H1 (cell line): Measurements from ENCODE around the gene CHRNA9. TPM values are rescaled to one million over a fixed set of nuclear protein-coding genes. Genes with fewer than 3 reads are reported as not detected.
A peak's percentile ranks its signal among the peaks of the same experiment; 100 is the strongest.

ENCODE experiments used
- CTCF ChIA-PET: fragments of 300-600 bp; sonication (Branson Sonifier 250); formaldehyde crosslinking; loops from one replicate; lab custom pipeline; 2021; ENCODE audit not compliant: partially characterized antibody; lab: Charles Lee
- POLR2A ChIA-PET: fragments of 300-600 bp; sonication (Branson Sonifier 250); formaldehyde crosslinking; loops from one replicate; lab custom pipeline; 2021; ENCODE audit warnings: inconsistent platforms; ENCODE audit not compliant: partially characterized antibody; lab: Charles Lee
- DNase-seq, 2 experiments: peaks; one replicate each; pipeline versions ENCODE4 v3.0.0 to v3.0.0-alpha.2; 2010 to 2022; ENCODE audit warnings: low spot score in 2 of 2, low read depth in 1 of 2, mixed read lengths in 1 of 2
- FAIRE-seq: peaks from 2 replicates; lab custom pipeline; 2011; peaks lifted over from hg19 to GRCh38; lab: Jason Lieb, UNC
- H2AFZ ChIP-seq: 2 replicates; pipeline ENCODE4 v1.8.1; 2012; ENCODE audit warnings: low read length, inconsistent platforms
- H2AK5ac ChIP-seq: 2 replicates; pipeline ENCODE4 v1.6.1; 2013; ENCODE audit warnings: low read depth, low read length
- H2BK120ac ChIP-seq: replicated peaks from 2 replicates; pipeline ENCODE3; 2013; ENCODE audit warnings: low read depth, low read length, inconsistent platforms
- H2BK12ac ChIP-seq: 2 replicates; pipeline ENCODE4 v1.6.1; 2013; ENCODE audit warnings: low read depth, low read length
- H2BK15ac ChIP-seq: 2 replicates; pipeline ENCODE4 v1.6.1; 2013; ENCODE audit warnings: low read length
- H2BK20ac ChIP-seq: 2 replicates; pipeline ENCODE4 v1.6.1; 2013; ENCODE audit warnings: low read length
- H2BK5ac ChIP-seq: 2 replicates; pipeline ENCODE4 v1.6.1; 2013; ENCODE audit warnings: low read depth, low read length
- H3K14ac ChIP-seq: 2 replicates; pipeline ENCODE4 v1.6.1; 2013; ENCODE audit warnings: inconsistent platforms; ENCODE audit not compliant: insufficient read length
- H3K18ac ChIP-seq: 2 replicates; pipeline ENCODE4 v1.6.1; 2013; ENCODE audit warnings: low read length; ENCODE audit errors: extremely low read depth
- H3K23ac ChIP-seq: 2 replicates; pipeline ENCODE4 v1.6.1; 2013; ENCODE audit warnings: inconsistent platforms; ENCODE audit not compliant: insufficient read length
- H3K23me2 ChIP-seq: 2 replicates; pipeline ENCODE4 v1.6.1; 2013; ENCODE audit warnings: low read depth, low read length
- H3K27ac ChIP-seq: 2 replicates; pipeline ENCODE4 v1.6.1; 2011; ENCODE audit warnings: low read depth, low read length, inconsistent platforms
- H3K27me3 ChIP-seq, 4 experiments: replicated peaks in 1 of 4; 1 replicate in 1 of 4; 2 replicates in 3 of 4; pipeline versions ENCODE4 v1.6.1 to v1.8.1; 2011 to 2013; ENCODE audit warnings: low read length in 3 of 4, mild to moderate bottlenecking in 3 of 4, inconsistent platforms in 2 of 4, mixed read lengths in 2 of 4, moderate library complexity in 1 of 4; ENCODE audit not compliant: control insufficient read depth in 3 of 4, insufficient read depth in 3 of 4; ENCODE audit errors: extremely low read depth in 1 of 4
- H3K36me3 ChIP-seq, 4 experiments: 2 replicates each; pipeline versions ENCODE4 v1.6.1 to v1.8.1; 2011 to 2013; ENCODE audit warnings: mild to moderate bottlenecking in 4 of 4, low read length in 3 of 4, moderate library complexity in 2 of 4, control low read depth in 1 of 4, inconsistent platforms in 1 of 4; ENCODE audit not compliant: insufficient read depth in 4 of 4, control insufficient read depth in 2 of 4
- H3K4ac ChIP-seq: replicated peaks from 2 replicates; pipeline ENCODE3; 2013; ENCODE audit warnings: low read length, low read depth, mixed read lengths, inconsistent platforms; ENCODE audit not compliant: insufficient read length
- H3K4me1 ChIP-seq, 4 experiments: replicated peaks in 1 of 4; 1 replicate in 1 of 4; 2 replicates in 3 of 4; pipeline versions ENCODE4 v1.6.1 to v1.8.1; 2011 to 2013; ENCODE audit warnings: low read length in 3 of 4, inconsistent platforms in 2 of 4, mixed read lengths in 1 of 4; ENCODE audit not compliant: insufficient read depth in 4 of 4, control insufficient read depth in 3 of 4
- H3K4me2 ChIP-seq, 2 experiments: 2 replicates each; pipeline versions ENCODE4 v1.6.1 to v1.8.1; 2011 to 2013; ENCODE audit warnings: low read depth in 2 of 2, low read length in 2 of 2, control low read depth in 1 of 2, inconsistent platforms in 1 of 2, mild to moderate bottlenecking in 1 of 2; ENCODE audit not compliant: insufficient read depth in 1 of 2
- H3K4me3 ChIP-seq, 4 experiments: fragments of 200-600, 300-600 bp in 1 of 4; sonication (generic), shearing (Covaris generic), sonication (Bioruptor Twin) in 1 of 4; 2 replicates each; pipeline versions ENCODE4 v1.5.1 to v1.8.1; 2011 to 2016; ENCODE audit warnings: low read length in 4 of 4, low read depth in 3 of 4, control low read depth in 2 of 4, inconsistent platforms in 2 of 4, mild to moderate bottlenecking in 2 of 4, mixed read lengths in 1 of 4, moderate library complexity in 1 of 4; ENCODE audit not compliant: insufficient read depth in 2 of 4; ENCODE audit errors: extremely low read depth in 1 of 4
- H3K56ac ChIP-seq: replicated peaks from 2 replicates; pipeline ENCODE3; 2013; ENCODE audit warnings: low read depth, mild to moderate bottlenecking, mixed read lengths, low read length, inconsistent platforms; ENCODE audit not compliant: insufficient read length
- H3K79me1 ChIP-seq: 2 replicates; pipeline ENCODE4 v1.6.1; 2013; ENCODE audit warnings: low read depth, low read length, control low read depth
- H3K79me2 ChIP-seq, 2 experiments: 2 replicates each; pipeline versions ENCODE4 v1.6.1 to v1.8.1; 2012 to 2013; ENCODE audit warnings: low read length in 2 of 2, mild to moderate bottlenecking in 2 of 2, inconsistent platforms in 1 of 2; ENCODE audit not compliant: insufficient read depth in 2 of 2, control insufficient read depth in 1 of 2
- H3K9ac ChIP-seq, 4 experiments: replicated peaks in 1 of 4; 1 replicate in 1 of 4; 2 replicates in 3 of 4; pipeline versions ENCODE4 v1.6.1 to v1.8.1; 2011 to 2013; ENCODE audit warnings: low read depth in 3 of 4, low read length in 3 of 4, control low read depth in 2 of 4, mild to moderate bottlenecking in 2 of 4, moderate library complexity in 2 of 4, inconsistent platforms in 1 of 4; ENCODE audit errors: extremely low read depth in 1 of 4
- H3K9me3 ChIP-seq, 2 experiments: 2 replicates each; pipeline versions ENCODE4 v1.6.1 to v1.8.1; 2012 to 2013; ENCODE audit warnings: mild to moderate bottlenecking in 2 of 2, moderate library complexity in 2 of 2, control low read depth in 1 of 2, inconsistent platforms in 1 of 2, low read depth in 1 of 2, low read length in 1 of 2, mixed read lengths in 1 of 2; ENCODE audit not compliant: insufficient read depth in 2 of 2
- H4K20me1 ChIP-seq, 2 experiments: replicated peaks in 1 of 2; 2 replicates each; pipeline versions ENCODE3 to v1.8.1; 2011 to 2013; ENCODE audit warnings: inconsistent platforms in 2 of 2, low read length in 2 of 2, mild to moderate bottlenecking in 1 of 2; ENCODE audit not compliant: insufficient read depth in 2 of 2, control insufficient read depth in 1 of 2
- H4K5ac ChIP-seq: 2 replicates; pipeline ENCODE4 v1.6.1; 2013; ENCODE audit warnings: low read length, low read depth, mixed read lengths, inconsistent platforms; ENCODE audit not compliant: insufficient read length
- H4K8ac ChIP-seq: 2 replicates; pipeline ENCODE4 v1.8.0; 2013; ENCODE audit warnings: mild to moderate bottlenecking, moderate library complexity, low read length, inconsistent platforms; ENCODE audit not compliant: insufficient read depth; ENCODE audit errors: extremely low read depth
- H4K91ac ChIP-seq: replicated peaks from 2 replicates; pipeline ENCODE3; 2013; ENCODE audit warnings: low read length, mixed read lengths, inconsistent platforms; ENCODE audit not compliant: insufficient read length
- WGBS, 2 experiments: shearing (Covaris generic) in 1 of 2; methylation state at CpG; one replicate each; pipeline versions ENCODE4 v1.1.6 to v1.1.7; 2013 to 2015; ENCODE audit warnings: low lambda C conversion rate in 2 of 2, mixed read lengths in 2 of 2, inconsistent platforms in 1 of 2, low coverage in 1 of 2, missing lambda C conversion rate in 1 of 2; ENCODE audit not compliant: insufficient replicate concordance in 2 of 2, insufficient coverage in 1 of 2, insufficient read length in 1 of 2; ENCODE audit errors: extremely low coverage in 1 of 2, missing lambda C conversion rate in 1 of 2; 5-methylcytosine and 5-hydroxymethylcytosine counted together
- polyA plus RNA-seq, 7 experiments: library from polyadenylated mRNA; depleted of rRNA in 3 of 7; stranded (reverse) in 5 of 7; unstranded in 2 of 7; fragments of >200 nt in 5 of 7; fragments of 200-250 nt in 2 of 7; gene quantifications; 1 replicate in 5 of 7; 2 replicates in 1 of 7; 4 replicates in 1 of 7; pipeline versions ENCODE4 v1.2.1 to v1.2.3, GENCODE V29; 2011 to 2013; ENCODE audit warnings: missing spikeins in 2 of 7, mixed read lengths in 2 of 7
- total RNA-seq: library from RNA; stranded (reverse); fragmentation: NEBNext Ultra II Directional; extraction: Animal tissue kit (Norgen Biotek cat#: 25700); gene quantifications from 2 replicates; pipeline ENCODE4 v1.2.1, GENCODE V29; 2021
- TF ChIP-seq, protein P1 (sequence below): IDR thresholded peaks from 2 replicates; pipeline ENCODE4 v1.6.1; 2012; ENCODE audit warnings: low read length, inconsistent platforms

CHRNA9 gene
- total and polyA plus RNA-seq, 2 of the 8 experiments (the other 6 are each of a cell fraction or from before 2014, with no cell fraction given) = 1.4 to 3.3 TPM

DNA sequence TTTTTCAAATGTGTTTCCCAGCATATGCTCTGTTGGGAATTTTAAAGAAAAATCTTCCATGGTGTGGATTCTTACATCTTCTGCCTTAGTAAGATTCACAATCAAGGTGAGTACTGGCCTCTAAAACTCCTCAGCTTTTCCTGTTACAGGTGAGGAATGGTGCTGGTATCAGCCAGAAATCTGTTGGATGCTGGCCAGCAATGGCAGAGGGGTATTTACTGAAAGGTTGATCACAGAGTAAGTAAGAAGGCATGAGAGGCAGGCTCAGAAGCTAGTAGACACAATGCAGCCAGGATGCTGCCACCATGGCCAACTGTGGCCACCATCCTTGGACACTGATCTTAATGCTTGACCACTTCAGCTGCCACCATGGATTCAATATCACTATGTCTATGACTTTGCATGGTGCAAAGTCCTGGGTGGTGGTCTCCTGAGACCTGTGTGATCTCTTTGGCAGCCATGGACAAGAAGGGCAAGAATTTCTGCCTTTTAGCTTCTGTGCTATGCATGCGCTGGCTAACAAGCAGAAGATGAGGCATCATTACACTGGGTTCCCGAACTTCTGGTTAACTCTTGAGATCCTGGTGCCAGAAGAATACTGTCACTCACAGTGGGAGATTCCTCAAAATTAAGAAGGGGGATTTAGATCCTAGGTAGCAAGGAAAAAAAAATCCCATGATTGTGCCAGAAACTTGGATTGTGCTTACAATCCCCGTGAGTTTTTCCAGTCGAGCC lies 60.2 kb downstream of the CHRNA9 start:
- WGBS, 2 experiments = 84% methylated on average over 4 of the region's 4 CpGs; no CpG with 5 or more reads in 1 of the 2 experiments
- no peak overlapping the region for H3K56ac ChIP-seq
- peak overlapping the region; percentile 38; the same call in 1 of the 2 replicates for H4K8ac ChIP-seq
- no peaks in the 10 kb centered on the region for H4K20me1 ChIP-seq
- no peak overlapping the region for H2BK12ac ChIP-seq
- FAIRE-seq = no peak
- H2BK15ac ChIP-seq = no peak overlapping the region
- no peak overlapping the region for H2AK5ac ChIP-seq
- no peak overlapping the region for H3K27ac ChIP-seq
- no peak overlapping the region for H4K5ac ChIP-seq
- H3K36me3 ChIP-seq = no peaks in the 10 kb centered on the region
- ChIA-PET CTCF (interaction anchor here (0.6 to 1.2 kb wide), 3 partner anchors 8 to 105 kb away, joined by 3 to 5 read pairs (median 4); no protein-coding TSS in a partner anchor), POLR2A (interaction anchor here (1.0 to 1.2 kb wide), 2 partner anchors 7 to 9 kb away, joined by 3 to 4 read pairs; no protein-coding TSS in a partner anchor)
- no peak overlapping the region for H3K23ac ChIP-seq
- no peak overlapping the region for H3K9ac ChIP-seq
- H3K4ac ChIP-seq = no peak overlapping the region
- DNase-seq = no peak
- no peak overlapping the region for H3K4me2 ChIP-seq
- peaks cover 0 to 10% (median 3%) of the 10 kb centered on the region in 4 experiments; a peak in 3 of 7 replicates for H3K4me1 ChIP-seq
- H2BK20ac ChIP-seq = no peak overlapping the region
- TF ChIP-seq, protein P1, sequence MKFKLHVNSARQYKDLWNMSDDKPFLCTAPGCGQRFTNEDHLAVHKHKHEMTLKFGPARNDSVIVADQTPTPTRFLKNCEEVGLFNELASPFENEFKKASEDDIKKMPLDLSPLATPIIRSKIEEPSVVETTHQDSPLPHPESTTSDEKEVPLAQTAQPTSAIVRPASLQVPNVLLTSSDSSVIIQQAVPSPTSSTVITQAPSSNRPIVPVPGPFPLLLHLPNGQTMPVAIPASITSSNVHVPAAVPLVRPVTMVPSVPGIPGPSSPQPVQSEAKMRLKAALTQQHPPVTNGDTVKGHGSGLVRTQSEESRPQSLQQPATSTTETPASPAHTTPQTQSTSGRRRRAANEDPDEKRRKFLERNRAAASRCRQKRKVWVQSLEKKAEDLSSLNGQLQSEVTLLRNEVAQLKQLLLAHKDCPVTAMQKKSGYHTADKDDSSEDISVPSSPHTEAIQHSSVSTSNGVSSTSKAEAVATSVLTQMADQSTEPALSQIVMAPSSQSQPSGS = no peak
- H3K79me1 ChIP-seq = no peaks in the 10 kb centered on the region
- H3K18ac ChIP-seq = no peak overlapping the region
- H3K23me2 ChIP-seq = no peaks in the 10 kb centered on the region
- no peak overlapping the region for H4K91ac ChIP-seq
- peak overlapping the region; percentile 54; the same call in 1 of the 2 replicates for H2AFZ ChIP-seq
- H3K27me3 ChIP-seq = no peaks in the 10 kb centered on the region
- no peaks in the 10 kb centered on the region for H3K9me3 ChIP-seq
- H3K14ac ChIP-seq = no peak overlapping the region
- H3K79me2 ChIP-seq = no peaks in the 10 kb centered on the region
- no peak overlapping the region for H2BK120ac ChIP-seq
- no peak overlapping the region for H2BK5ac ChIP-seq
- no peak overlapping the region for H3K4me3 ChIP-seq
